HG03108 (cell line): ENCODE results near the gene HDDC2.
A peak's percentile ranks its signal among the peaks of the same experiment; 100 is the strongest.

Experiments
- ATAC-seq: cut with Tn5 transposase; IDR thresholded peaks from one replicate; pipeline ENCODE4 v1.9.1; 2021; ENCODE audit warnings: moderate library complexity; ENCODE audit not compliant: unreplicated experiment

Gene HDDC2, protein sequence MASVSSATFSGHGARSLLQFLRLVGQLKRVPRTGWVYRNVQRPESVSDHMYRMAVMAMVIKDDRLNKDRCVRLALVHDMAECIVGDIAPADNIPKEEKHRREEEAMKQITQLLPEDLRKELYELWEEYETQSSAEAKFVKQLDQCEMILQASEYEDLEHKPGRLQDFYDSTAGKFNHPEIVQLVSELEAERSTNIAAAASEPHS

DNA sequence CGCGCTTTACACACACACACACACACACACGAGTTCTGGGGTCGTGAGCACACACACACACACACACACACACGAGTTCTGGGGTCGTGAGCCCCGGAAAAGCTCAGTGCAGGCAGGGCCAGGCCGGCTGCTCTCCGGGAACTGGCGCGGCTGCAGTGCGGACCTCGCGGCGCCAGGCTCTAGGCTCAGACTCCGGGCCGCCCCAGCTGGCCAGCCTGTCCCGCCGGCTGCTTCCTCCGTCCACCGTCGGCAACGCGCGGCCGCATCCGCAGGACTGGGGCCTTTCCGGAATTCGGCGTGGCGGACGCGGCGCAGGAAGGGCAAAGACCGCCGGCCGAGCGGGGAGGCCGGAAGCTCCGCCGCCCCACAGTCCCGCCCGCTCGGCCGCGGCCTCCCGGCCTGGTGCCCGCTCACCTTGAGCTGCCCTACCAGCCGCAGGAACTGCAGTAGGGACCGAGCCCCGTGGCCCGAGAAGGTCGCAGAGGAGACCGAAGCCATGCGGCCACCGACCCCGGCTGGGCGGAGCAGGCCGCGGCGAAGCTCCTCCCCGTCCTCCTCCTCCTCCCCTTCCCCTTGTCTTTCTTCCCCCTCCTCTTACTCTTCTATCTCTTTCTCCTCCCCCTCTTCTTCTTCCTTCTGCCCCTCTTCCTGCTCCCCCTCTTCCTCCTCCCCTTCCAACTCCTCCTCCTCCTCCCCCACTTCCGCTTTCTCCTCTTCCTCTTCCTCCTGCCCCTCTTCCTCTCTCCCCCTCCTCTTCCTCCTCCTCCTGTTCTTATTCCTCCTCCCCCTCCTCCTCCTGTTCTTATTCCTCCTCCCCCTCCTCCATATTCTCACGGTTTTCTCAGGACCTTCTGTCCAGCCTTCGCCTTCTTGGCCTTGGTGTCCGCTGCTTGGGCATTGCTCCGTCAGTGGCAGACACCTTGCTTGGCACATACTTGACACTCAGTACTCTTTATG is at the start of gene HDDC2:
Gene HDDC2 (minus strand): TSS at position 533 of the 957 bp plus-strand sequence. CDS start 35 bp downstream, at position 498.
- peak; percentile 93 for ATAC-seq

DNA sequence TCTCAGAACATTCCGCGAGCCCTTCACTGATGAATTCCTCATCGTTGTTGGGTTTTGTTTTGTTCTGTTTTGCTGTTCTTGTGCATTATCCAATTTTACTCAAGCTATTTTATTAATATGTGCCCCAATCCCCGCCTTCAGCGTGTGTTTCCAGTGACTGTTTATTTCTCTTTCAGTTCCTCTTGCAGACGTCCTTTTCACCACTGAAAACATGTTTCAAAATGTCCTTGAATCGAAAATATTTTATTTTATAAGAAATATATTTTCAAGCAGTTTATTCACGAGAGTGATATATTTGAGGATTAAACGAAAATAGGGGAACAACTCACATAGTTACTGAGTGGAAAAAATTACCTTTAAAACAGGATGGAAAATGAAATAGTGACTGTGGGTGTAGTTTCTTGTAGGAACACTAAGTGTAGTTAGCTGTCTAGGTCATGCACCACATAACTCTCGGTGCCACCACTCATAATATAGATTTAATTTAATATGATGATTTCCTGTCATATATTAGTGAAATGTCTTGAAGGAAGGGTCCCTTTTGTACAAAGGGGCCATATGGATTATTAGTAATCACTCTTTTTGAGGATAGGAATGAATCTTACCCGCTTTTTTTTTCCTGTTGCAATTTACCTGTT is 45.3 kb upstream of the HDDC2 start:
- ATAC-seq, result peak; percentile 73

DNA sequence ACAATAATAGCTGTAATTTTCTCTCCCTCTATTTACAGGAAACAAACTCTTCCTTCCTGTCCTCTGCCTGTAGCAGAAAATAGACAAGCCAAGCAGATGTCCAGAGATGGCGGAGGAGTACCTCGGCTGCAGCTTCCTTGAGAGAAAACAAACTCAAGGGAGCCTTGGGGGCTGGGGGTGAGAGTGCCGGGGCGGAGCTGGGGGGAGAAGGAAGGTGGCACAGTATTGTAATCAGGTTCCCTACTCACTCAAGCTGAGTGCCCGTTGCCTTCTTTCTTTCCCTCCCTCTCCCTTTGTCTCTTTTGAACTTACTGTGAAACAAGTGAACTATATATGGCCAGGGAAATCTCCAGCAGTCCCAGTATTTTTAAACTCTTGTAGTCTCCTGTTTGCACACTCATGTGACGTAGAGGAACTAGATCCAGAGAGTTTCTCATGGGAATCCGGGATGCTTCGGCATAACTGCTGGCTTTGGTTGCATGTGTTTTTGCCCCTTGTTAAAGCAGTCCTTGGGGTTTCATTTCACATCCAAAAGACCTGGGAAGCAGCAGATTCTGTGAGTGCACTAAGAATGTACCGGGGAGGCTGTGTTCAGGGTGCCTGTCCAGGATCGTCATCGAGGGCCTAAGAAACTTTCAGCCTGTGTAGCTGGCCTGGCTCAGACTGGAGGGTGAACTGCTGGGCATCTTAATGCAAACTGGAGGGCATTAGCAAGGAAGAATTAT is 44.6 kb upstream of the HDDC2 start:
- peak; percentile 45 for ATAC-seq

DNA sequence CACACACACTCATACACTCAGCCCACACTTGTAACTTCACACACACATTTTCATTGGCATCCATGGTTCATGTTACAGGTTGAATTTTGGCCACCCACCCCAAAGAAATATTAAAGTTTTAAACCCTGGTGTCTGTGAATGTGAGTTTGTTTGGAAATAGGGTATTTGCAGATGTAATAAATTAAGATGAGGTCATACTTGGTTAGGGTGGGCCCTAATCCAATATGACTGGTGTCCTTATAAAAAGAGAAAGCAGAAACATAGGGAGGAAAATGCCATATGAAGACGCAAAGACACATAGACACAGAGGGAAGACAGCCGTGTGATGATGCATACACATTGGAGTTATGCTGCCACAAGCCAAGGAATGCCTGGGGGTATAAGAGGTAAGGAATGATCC is 39.7 kb upstream of the HDDC2 start:
- ATAC-seq, result no peak

DNA sequence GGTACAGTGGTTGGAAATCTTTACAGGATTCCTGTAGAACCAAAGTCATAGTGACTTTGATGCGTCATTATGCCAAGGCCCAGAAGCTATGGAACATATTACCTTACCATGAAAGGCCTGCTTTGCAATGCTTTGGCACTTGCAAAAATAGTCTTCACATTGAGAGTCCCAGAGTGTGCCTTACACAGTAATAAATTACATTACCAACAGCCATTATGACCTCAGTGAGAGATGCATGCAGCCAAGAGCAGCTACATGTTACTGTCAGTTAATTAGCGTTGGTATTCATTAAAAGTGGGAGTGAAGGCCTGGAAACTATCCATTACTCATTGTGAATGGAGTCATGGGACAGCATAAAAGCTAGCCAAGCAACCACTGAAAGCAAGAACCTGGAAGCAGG is 39.2 kb upstream of the HDDC2 start:
- no peak for ATAC-seq

DNA sequence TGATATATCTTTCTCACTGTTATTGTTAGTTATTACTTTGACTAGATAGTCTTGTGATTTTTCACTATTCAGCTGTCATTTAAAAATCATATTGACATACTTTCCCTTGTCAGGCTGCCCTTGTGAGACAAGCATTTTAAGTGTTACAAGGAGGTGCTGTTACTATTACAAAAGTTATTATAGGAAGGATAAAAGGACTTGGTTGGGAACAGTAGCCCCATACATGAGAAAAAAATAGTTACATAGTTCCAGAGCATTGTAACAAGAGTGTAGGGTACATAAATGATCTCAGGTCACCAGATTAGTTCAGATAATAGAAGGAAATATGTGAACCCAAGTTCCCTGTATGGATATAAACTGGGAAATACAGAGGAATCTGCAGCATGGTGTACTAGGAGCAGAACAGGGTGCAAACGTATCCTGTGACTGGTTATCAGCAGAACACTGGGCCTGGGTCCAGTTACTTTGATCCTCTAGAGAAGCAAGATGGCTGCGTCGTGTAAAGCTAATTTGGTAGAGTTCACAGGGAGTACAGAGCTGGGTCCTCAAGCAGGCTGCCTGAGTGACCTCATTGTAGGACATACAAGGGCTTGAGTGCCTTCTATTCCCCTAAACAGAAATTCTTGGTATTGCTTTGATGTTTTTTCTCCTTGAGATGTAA is 38.5 kb upstream of the HDDC2 start:
- no peak for ATAC-seq

DNA sequence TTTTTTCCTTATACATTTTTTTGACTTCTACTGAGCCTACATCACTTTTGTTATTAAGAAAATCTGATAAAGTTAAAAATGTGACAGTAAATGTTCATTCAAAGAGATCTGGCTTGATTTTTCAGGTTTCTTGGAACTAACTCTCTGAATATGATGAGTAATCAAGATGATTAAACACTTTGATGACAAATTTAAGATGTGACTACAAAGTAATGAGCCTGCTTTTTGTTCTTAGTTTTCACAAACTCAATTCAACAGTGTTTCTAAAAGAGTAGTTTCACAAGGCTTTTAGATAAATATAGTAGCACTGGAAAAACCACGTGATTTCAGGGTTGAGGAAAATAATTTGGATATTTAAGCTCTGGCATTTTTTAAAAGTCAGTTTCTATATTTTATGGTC is 37.9 kb upstream of the HDDC2 start:
- ATAC-seq, result no peak

DNA sequence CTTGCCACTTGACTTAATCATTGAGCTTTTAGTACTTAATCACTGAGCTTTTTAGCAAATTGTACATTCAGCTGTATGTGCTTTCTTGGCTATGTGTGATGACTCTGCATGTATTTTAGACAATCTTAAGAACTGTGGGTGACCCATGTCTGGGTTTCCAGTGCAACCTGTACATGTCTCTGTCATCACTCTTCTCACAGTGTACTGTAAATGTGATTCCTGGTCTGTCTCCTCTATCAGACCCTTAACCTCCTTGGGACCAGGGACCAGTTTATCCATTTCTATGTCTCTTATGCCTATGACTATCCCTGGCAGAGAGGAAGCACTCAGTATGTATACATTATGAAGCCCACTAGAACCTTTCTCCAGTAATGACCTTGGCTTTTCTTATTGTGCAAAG is 36.6 kb upstream of the HDDC2 start:
- ATAC-seq, result no peak

DNA sequence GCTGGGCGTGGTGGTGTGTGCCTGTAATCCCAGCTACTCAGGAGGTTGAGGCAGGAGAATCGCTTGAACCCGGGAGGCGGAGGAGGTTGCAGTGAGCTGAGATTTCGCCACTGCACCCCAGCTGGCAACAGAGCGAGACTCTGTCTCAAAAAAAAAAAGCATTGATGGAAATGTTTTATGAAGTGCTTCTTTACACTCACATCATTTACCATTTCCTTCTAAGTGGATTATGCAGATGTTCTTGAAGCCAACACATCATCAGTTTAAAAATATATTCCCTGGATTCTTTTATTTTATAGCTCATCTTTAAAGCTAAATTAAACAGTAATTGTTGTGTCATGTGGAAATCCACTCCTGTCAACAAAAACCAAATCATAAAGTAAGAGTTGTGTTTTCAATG is 35.9 kb upstream of the HDDC2 start:
- ATAC-seq, result no peak

DNA sequence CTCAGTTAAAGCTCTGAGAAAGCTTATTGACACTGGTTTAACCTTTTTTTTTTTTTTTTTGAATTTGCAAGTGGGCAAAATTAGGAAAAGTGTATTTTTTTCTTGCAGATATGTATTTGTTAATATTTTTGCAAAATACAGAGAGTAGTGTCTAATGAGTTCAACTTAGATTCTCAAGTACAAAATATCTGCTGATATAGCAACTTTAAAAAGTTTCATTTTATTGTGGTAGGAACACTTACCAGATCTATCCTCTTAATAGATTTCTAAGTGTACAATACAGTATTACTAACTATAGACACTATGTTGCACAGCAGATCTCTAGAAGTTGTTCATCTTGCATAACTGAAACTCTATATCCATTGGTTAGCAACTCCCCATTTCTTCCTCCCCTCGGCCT is 30.9 kb upstream of the HDDC2 start:
- no peak for ATAC-seq

DNA sequence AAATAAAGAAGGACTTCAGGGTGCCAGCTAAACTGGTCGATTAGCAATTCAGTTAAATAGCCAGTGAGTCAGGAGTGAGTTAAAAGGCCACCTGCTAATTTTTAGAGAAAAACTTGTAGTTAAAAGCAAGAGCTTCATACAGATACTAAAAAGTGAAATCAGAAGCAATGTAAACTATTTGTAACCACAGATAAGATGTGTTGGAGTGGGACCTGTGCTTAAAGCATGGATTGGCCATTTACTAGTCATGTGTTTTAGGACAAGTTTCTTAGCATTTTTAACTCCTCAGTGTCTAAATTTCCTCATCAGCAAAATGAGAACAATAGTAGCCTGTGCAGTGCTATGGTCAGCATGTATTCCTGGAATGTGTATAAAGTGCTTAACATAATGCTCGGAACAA is 23.8 kb upstream of the HDDC2 start:
- ATAC-seq, result no peak

DNA sequence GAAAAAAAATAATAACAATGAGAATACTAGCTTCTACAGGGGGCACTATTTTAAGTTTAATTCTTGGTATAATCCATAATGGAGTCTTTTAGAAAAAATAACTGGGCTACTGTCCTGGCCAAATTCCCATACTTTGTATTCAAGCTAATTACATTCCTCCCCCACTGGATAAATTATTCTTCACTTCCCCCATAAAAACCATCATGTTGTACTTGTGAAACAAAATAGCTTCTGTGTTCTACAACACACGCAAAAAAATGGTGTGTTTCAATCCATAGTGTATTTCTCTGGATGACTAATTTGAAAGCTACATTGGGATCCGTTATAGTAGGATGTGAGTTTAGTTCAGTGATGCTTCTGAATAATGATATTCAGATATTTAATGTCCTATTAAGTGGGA is 21.6 kb upstream of the HDDC2 start:
- ATAC-seq, result no peak

DNA sequence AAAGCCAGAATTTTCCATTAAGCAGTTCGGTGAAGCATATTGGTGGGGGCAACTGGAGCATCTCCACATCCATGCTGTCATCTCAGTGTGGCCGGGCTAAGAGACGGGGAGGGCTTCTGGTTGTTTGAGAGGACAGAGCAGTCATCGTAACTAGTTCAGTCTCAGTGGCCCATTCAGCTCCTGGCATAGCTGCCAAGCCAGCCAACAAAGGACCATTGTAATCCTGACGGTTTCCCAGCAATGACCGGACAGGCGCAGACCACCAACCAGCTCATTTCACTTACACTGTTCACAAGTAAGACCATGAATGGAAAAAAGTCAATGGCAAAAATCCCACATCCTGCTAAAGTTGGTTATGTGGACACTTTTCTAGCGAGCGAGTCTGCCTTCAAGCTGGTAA is 14.9 kb upstream of the HDDC2 start:
- no peak for ATAC-seq

DNA sequence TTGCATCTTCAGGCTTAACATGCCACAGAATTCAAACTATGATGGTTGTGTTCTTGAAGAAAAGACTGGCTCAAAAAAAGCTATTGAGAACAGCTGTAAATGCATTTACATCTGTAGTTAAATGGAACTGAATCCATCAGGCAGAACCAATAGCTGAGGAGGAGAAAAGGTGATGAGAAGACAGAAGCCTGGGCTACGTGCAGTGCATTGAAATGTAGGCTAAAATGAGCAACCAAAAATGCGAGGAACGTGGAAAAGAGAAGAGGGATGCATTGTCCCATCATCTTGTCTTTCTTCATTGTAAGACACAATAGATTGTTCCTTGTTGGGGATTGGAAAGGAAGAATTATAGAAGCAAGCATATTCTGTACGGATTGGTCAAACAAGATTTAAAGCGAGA is 13.8 kb upstream of the HDDC2 start:
- ATAC-seq, result no peak

DNA sequence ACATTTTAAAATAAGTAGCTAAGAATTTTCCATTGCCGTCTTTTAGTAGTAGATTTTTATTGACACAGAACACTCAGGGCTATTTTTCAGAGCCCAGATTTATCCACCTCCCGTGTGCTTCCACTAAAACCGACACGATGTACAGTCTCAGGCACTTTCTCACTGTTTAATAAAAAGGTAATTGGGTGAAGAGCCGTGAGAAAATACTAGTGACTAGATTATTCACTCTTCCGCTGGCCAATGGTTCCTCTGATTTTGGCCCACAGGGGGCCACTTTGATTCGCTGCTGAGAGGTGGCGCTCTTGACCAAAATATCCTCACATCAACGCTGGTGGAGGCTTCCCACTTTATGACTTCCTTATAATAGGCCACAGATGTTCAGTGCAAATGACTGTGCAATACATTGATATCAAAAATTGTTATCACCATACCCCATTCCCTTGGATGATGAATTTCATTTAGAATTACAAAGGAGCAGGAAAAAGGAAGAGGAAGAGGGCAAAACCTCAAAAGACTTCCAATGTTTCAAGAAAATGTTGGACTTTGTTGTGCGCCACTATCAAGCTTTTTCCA is 12.3 kb upstream of the HDDC2 start:
- peak; percentile 79 for ATAC-seq

DNA sequence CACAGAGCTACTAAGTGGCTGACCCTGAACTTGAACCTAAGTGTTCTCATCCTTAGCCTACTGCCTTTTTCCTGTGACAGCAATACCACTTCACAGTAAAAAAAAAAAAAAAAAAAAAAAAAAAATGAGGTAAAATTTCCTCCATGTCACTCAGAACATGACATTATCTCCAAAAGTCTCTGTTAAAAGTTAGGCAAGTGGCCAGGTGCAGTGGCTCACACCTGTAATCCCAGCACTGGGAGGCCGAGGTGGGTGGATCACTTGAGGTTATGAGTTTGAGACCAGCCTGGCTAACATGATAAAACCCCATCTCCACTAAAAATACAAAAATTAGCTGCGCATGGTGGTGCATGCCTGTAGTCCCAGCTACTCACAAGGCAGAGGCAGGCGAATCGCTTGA is 11.2 kb upstream of the HDDC2 start:
- no peak for ATAC-seq

DNA sequence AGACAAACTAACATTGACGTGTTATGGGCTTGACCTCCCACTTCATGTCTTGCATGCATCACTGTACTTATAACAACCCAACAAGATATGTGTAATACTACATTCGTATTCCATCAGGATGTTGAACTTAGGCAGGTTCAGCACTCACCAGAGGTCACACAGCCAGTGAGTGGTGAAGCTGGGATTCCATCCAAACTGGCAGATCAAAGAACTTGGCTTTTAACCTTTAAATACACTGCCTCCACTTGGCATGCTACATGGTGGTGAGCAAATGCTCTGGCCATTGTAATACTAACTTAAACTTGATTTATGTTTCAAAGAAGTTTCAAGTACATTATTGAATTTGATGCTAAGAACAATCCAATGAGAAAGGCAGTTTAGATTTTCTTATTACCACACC is 10.7 kb upstream of the HDDC2 start:
- ATAC-seq, result no peak

DNA sequence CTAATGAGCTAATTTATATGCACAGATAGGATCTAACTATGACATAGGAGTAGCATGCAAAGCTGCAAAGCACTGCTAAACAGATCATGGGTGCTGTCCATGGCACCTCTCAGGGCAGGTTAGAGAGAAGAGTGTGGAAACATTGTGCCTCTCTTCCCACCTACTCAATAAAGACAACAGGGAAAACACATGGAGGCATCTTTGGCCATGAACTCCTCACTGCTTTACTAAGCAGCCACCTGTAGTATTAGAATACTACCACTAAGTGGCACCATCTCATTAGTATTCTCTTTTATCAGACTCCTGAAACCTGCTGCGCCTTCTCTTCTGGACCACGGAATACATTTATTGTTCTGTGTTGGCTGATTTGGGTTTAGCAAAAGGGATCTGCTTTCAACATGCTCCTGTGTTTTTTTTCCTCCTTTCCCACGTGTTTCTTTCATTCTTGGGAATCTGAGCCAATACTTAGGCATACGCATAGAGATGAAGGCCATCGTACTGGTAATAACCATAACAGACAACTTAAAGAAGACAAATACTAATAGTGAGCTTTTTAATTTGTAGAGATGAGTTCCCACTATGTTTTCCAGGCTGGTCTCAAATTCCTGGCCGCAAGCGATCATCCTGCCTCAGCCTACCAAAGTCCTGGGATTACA is 9.4 kb upstream of the HDDC2 start:
- peak; percentile 68 for ATAC-seq

DNA sequence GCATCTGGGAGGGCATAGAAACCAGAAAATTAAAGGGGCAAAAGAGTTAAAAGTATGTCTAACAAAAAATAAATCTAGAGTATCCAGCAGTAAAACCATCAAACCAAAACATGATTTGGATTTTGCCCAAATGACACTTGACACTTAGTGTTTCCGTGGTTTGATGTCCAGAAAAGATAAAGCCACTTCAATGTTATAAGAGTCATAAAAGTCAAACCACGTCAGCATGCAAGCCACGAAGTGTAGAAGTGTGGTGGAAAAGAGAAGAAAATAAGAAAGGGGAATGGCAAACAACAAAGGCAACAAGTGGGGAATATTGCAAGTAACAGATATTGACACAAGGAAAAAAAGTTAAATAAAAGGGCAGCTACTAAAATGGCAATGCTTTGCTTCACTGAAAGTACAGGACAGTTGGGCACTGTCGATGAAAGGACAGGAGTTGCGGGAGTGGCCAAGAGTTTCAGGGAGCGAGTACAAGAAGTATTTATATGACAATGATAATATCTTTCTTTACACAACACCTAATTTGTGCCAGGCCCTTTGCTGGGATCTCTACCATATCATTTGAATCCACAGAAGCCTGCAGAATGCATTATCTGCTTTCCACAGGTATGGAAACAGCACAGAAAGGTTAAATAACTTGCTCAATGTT is 6.3 kb upstream of the HDDC2 start:
- ATAC-seq, result no peak
